Parathyroid adenoma (tissue), 2 donors: ENCODE measurements around the gene INPP5A.

ENCODE experiments used
- H2AFZ ChIP-seq: fragments of 300-600 bp; sonication (generic); one replicate; pipeline ENCODE4 v1.7.0; 2017; ENCODE audit warnings: antibody characterized with exemption, mild to moderate bottlenecking
- H3K27ac ChIP-seq: fragments of 300-600 bp; sonication (generic); one replicate; pipeline ENCODE4 v1.7.0; 2017
- H3K27me3 ChIP-seq: fragments of 300-600 bp; sonication (generic); one replicate; pipeline ENCODE4 v1.7.0; 2017; ENCODE audit warnings: low read length; ENCODE audit not compliant: control insufficient read depth, insufficient read depth
- H3K36me3 ChIP-seq: fragments of 300-600 bp; sonication (generic); one replicate; pipeline ENCODE4 v1.7.0; 2017; ENCODE audit warnings: low read length; ENCODE audit not compliant: control insufficient read depth, insufficient read depth
- H3K4me1 ChIP-seq: fragments of 300-600 bp; sonication (generic); one replicate; pipeline ENCODE4 v1.7.0; 2017; ENCODE audit warnings: control low read depth
- H3K4me2 ChIP-seq: fragments of 300-600 bp; sonication (generic); one replicate; pipeline ENCODE4 v1.7.0; 2017; ENCODE audit warnings: low read length
- H3K4me3 ChIP-seq: fragments of 300-600 bp; sonication (generic); one replicate; pipeline ENCODE4 v1.7.0; 2017; ENCODE audit warnings: low read depth, low read length
- H3K79me2 ChIP-seq: fragments of 300-600 bp; sonication (generic); one replicate; pipeline ENCODE4 v1.7.0; 2017; ENCODE audit warnings: control low read depth
- H3K9ac ChIP-seq: fragments of 300-600 bp; sonication (generic); one replicate; pipeline ENCODE4 v1.7.0; 2017; ENCODE audit warnings: mild to moderate bottlenecking
- H3K9me3 ChIP-seq: fragments of 300-600 bp; sonication (generic); one replicate; pipeline ENCODE4 v1.7.0; 2017; ENCODE audit warnings: low read length; ENCODE audit not compliant: control insufficient read depth
- CTCF ChIP-seq: fragments of 300-600 bp; sonication (generic); IDR thresholded peaks from one replicate; pipeline ENCODE4 v1.7.0; 2017; ENCODE audit warnings: antibody characterized with exemption, mild to moderate bottlenecking
- donor health status: primary hyperparathyroidism.

INPP5A gene

GRCh38 chr10:132725202-132725601 is 187.6 kb downstream of the INPP5A start:
- Histone ChIP-seq H3K9ac (no peak overlapping the region), H3K4me1 (no peaks in the 10 kb centered on the region), H3K4me3 (no peak overlapping the region), H3K79me2 (no peaks in the 10 kb centered on the region), H3K27me3 (no peaks in the 10 kb centered on the region), H3K27ac (no peak overlapping the region), H3K4me2 (no peak overlapping the region), H3K36me3 (no peaks in the 10 kb centered on the region), H2AFZ (no peak overlapping the region), H3K9me3 (no peaks in the 10 kb centered on the region)
- TF ChIP-seq CTCF = no peak

- Histone ChIP-seq H3K27ac (no peak overlapping the region), H3K4me3 (no peak overlapping the region), H3K9me3 (no peaks in the 10 kb centered on the region), H3K4me2 (no peak overlapping the region), H3K4me1 (no peaks in the 10 kb centered on the region), H3K9ac (no peak overlapping the region), H2AFZ (no peak overlapping the region), H3K27me3 (no peaks in the 10 kb centered on the region), H3K36me3 (no peaks in the 10 kb centered on the region), H3K79me2 (no peaks in the 10 kb centered on the region)
- TF ChIP-seq CTCF = no peak
Measured at GRCh38 chr10:132726194-132726593, 188.6 kb downstream of the INPP5A start.

GRCh38 chr10:132726951-132727350 is 189.4 kb downstream of the INPP5A start:
- no peaks in the 10 kb centered on the region for H3K36me3 ChIP-seq
- no peaks in the 10 kb centered on the region for H3K27me3 ChIP-seq
- TF ChIP-seq CTCF = no peak
- no peak overlapping the region for H3K4me3 ChIP-seq
- H3K4me2 ChIP-seq = no peak overlapping the region
- H3K79me2 ChIP-seq = no peaks in the 10 kb centered on the region
- H2AFZ ChIP-seq = no peak overlapping the region
- H3K27ac ChIP-seq = no peak overlapping the region
- no peaks in the 10 kb centered on the region for H3K4me1 ChIP-seq
- H3K9me3 ChIP-seq = no peaks in the 10 kb centered on the region
- no peak overlapping the region for H3K9ac ChIP-seq

- H3K79me2 ChIP-seq = no peaks in the 10 kb centered on the region
- H3K27ac ChIP-seq = no peak overlapping the region
- H3K27me3 ChIP-seq = no peaks in the 10 kb centered on the region
- TF ChIP-seq CTCF = no peak
- no peak overlapping the region for H2AFZ ChIP-seq
- no peaks in the 10 kb centered on the region for H3K9me3 ChIP-seq
- no peak overlapping the region for H3K4me2 ChIP-seq
- no peaks in the 10 kb centered on the region for H3K36me3 ChIP-seq
- H3K4me3 ChIP-seq = no peak overlapping the region
- H3K9ac ChIP-seq = no peak overlapping the region
- no peaks in the 10 kb centered on the region for H3K4me1 ChIP-seq
Measured at GRCh38 chr10:132727411-132727810, 189.8 kb downstream of the INPP5A start.

GRCh38 chr10:132728321-132728720 is 190.7 kb downstream of the INPP5A start:
- Histone ChIP-seq H3K9ac (no peak overlapping the region), H3K4me1 (no peaks in the 10 kb centered on the region), H3K79me2 (no peaks in the 10 kb centered on the region)

More at GRCh38 chr10:132728321-132728720, 190.7 kb downstream of the INPP5A start:
- Histone ChIP-seq H3K36me3 (no peaks in the 10 kb centered on the region), H3K9me3 (no peaks in the 10 kb centered on the region), H3K4me2 (no peak overlapping the region), H2AFZ (no peak overlapping the region), H3K4me3 (no peak overlapping the region), H3K27ac (no peak overlapping the region), H3K27me3 (no peaks in the 10 kb centered on the region)
- no peak for TF ChIP-seq CTCF
